ENCODE measurements around the gene ZDHHC1. TPM values are rescaled to one million over a fixed set of nuclear protein-coding genes. Genes with fewer than 3 reads are reported as not detected.
A peak's percentile ranks its signal among the peaks of the same experiment; 100 is the strongest.

The ZDHHC1 gene
- total RNA-seq, 1 donor from 2014 or later: 0.88 TPM

GRCh38 chr16:67407176-67407787 lies 9.0 kb downstream of the ZDHHC1 start:
- no peaks in the 10 kb centered on the region for H3K9me3 Mint-ChIP-seq
- peaks cover 9% of the 10 kb centered on the region for H3K27me3 Mint-ChIP-seq (ENCODE audit: insufficient read depth)
- intact Hi-C loops (cut with micrococcal nuclease): no loop called here
- no peaks in the 10 kb centered on the region for H3K36me3 Mint-ChIP-seq (ENCODE audit: low read depth)
- no peak for DNase-seq (ENCODE audit: low spot score)
- H3K27ac Mint-ChIP-seq: no peak overlapping the region
- no peak overlapping the region for H3K4me3 Mint-ChIP-seq
- no peaks in the 10 kb centered on the region for H3K4me1 Mint-ChIP-seq (ENCODE audit: low read depth)

- Mint-ChIP-seq H3K36me3 (ENCODE audit: low read depth) (no peaks in the 10 kb centered on the region), H3K4me3 (no peak overlapping the region), H3K27me3 (ENCODE audit: insufficient read depth) (peaks cover 14% of the 10 kb centered on the region), H3K4me1 (ENCODE audit: low read depth) (no peaks in the 10 kb centered on the region), H3K27ac (no peak overlapping the region), H3K9me3 (no peaks in the 10 kb centered on the region)
- DNase-seq (ENCODE audit: low spot score): no peak
- intact Hi-C loops (cut with micrococcal nuclease): no loop called here
These were observed 9.9 kb downstream of the ZDHHC1 start for GRCh38 chr16:67406111-67406971.

- no peak overlapping the region for H3K4me3 Mint-ChIP-seq
- peaks cover 15% of the 10 kb centered on the region for H3K27me3 Mint-ChIP-seq (ENCODE audit: insufficient read depth)
- H3K9me3 Mint-ChIP-seq: no peaks in the 10 kb centered on the region
- no peaks in the 10 kb centered on the region for H3K4me1 Mint-ChIP-seq (ENCODE audit: low read depth)
- DNase-seq (ENCODE audit: low spot score): no peak
- no peaks in the 10 kb centered on the region for H3K36me3 Mint-ChIP-seq (ENCODE audit: low read depth)
- no peak overlapping the region for H3K27ac Mint-ChIP-seq
- intact Hi-C loops (cut with micrococcal nuclease): no loop called here
These were observed 10.9 kb downstream of the ZDHHC1 start for GRCh38 chr16:67405336-67405735.

GRCh38 chr16:67404740-67405226 lies 11.5 kb downstream of the ZDHHC1 start:
- no peak for DNase-seq (ENCODE audit: low spot score)
- Mint-ChIP-seq H3K4me1 (ENCODE audit: low read depth) (no peaks in the 10 kb centered on the region), H3K27me3 (ENCODE audit: insufficient read depth) (peaks cover 15% of the 10 kb centered on the region), H3K27ac (peak overlapping the region; percentile 46), H3K36me3 (ENCODE audit: low read depth) (no peaks in the 10 kb centered on the region), H3K4me3 (no peak overlapping the region), H3K9me3 (no peaks in the 10 kb centered on the region)
- intact Hi-C loops (cut with micrococcal nuclease): no loop called here

- H3K27me3 Mint-ChIP-seq (ENCODE audit: insufficient read depth): peaks cover 15% of the 10 kb centered on the region
- no peaks in the 10 kb centered on the region for H3K9me3 Mint-ChIP-seq
- intact Hi-C loops (cut with micrococcal nuclease): no loop called here
- no peak for DNase-seq (ENCODE audit: low spot score)
- no peak overlapping the region for H3K4me3 Mint-ChIP-seq
- H3K36me3 Mint-ChIP-seq (ENCODE audit: low read depth): no peaks in the 10 kb centered on the region
- H3K27ac Mint-ChIP-seq: no peak overlapping the region
- H3K4me1 Mint-ChIP-seq (ENCODE audit: low read depth): no peaks in the 10 kb centered on the region
These were observed 12.2 kb downstream of the ZDHHC1 start for GRCh38 chr16:67403976-67404555.

GRCh38 chr16:67400901-67401300 lies 15.4 kb downstream of the ZDHHC1 start:
- no peaks in the 10 kb centered on the region for H3K4me1 Mint-ChIP-seq (ENCODE audit: low read depth)
- H3K9me3 Mint-ChIP-seq: no peaks in the 10 kb centered on the region
- H3K27me3 Mint-ChIP-seq (ENCODE audit: insufficient read depth): peaks cover 15% of the 10 kb centered on the region
- no peak overlapping the region for H3K4me3 Mint-ChIP-seq
- intact Hi-C loops (cut with micrococcal nuclease): no loop called here
- no peak overlapping the region for H3K27ac Mint-ChIP-seq
- no peak for DNase-seq (ENCODE audit: low spot score)
- no peaks in the 10 kb centered on the region for H3K36me3 Mint-ChIP-seq (ENCODE audit: low read depth)

GRCh38 chr16:67399749-67400704 lies 16.2 kb downstream of the ZDHHC1 start:
- peaks cover 24% of the 10 kb centered on the region for H3K27me3 Mint-ChIP-seq (ENCODE audit: insufficient read depth)
- no peaks in the 10 kb centered on the region for H3K4me1 Mint-ChIP-seq (ENCODE audit: low read depth)
- no peak for DNase-seq (ENCODE audit: low spot score)
- H3K36me3 Mint-ChIP-seq (ENCODE audit: low read depth): no peaks in the 10 kb centered on the region
- intact Hi-C loops (cut with micrococcal nuclease): loop anchor here (1.0 kb wide), 2 partner anchors 121 to 140 kb away; partner anchors contain the start of gene PLEKHG4
- no peak overlapping the region for H3K4me3 Mint-ChIP-seq
- no peak overlapping the region for H3K27ac Mint-ChIP-seq
- H3K9me3 Mint-ChIP-seq: no peaks in the 10 kb centered on the region

GRCh38 chr16:67399218-67399733 lies 17.0 kb downstream of the ZDHHC1 start:
- Mint-ChIP-seq H3K27me3 (ENCODE audit: insufficient read depth) (peaks cover 28% of the 10 kb centered on the region), H3K4me3 (no peak overlapping the region)
- DNase-seq (ENCODE audit: low spot score): peak; percentile 38

GRCh38 chr16:67398546-67399217 lies 17.6 kb downstream of the ZDHHC1 start:
- intact Hi-C loops (cut with micrococcal nuclease): loop anchor here (1.0 kb wide), 2 partner anchors 119 to 138 kb away; partner anchors contain the start of gene PLEKHG4
- DNase-seq (ENCODE audit: low spot score): no peak
- no peaks in the 10 kb centered on the region for H3K36me3 Mint-ChIP-seq (ENCODE audit: low read depth)
- no peak overlapping the region for H3K27ac Mint-ChIP-seq
- peaks cover 34% of the 10 kb centered on the region for H3K27me3 Mint-ChIP-seq (ENCODE audit: insufficient read depth)
- H3K9me3 Mint-ChIP-seq: no peaks in the 10 kb centered on the region
- peaks cover 6% of the 10 kb centered on the region for H3K4me1 Mint-ChIP-seq (ENCODE audit: low read depth)
- H3K4me3 Mint-ChIP-seq: no peak overlapping the region

More at GRCh38 chr16:67399218-67399733, 17.0 kb downstream of the ZDHHC1 start:
- H3K9me3 Mint-ChIP-seq: no peaks in the 10 kb centered on the region
- H3K36me3 Mint-ChIP-seq (ENCODE audit: low read depth): no peaks in the 10 kb centered on the region
- H3K4me1 Mint-ChIP-seq (ENCODE audit: low read depth): peaks cover 1% of the 10 kb centered on the region
- no peak overlapping the region for H3K27ac Mint-ChIP-seq
- intact Hi-C loops (cut with micrococcal nuclease): loop anchor here (1.0 kb wide), 2 partner anchors 120 to 139 kb away; partner anchors contain the start of gene PLEKHG4

- DNase-seq (ENCODE audit: low spot score): no peak
- H3K36me3 Mint-ChIP-seq (ENCODE audit: low read depth): no peaks in the 10 kb centered on the region
- intact Hi-C loops (cut with micrococcal nuclease): no loop called here
- H3K27me3 Mint-ChIP-seq (ENCODE audit: insufficient read depth): peaks cover 35% of the 10 kb centered on the region
- no peak overlapping the region for H3K4me3 Mint-ChIP-seq
- no peak overlapping the region for H3K27ac Mint-ChIP-seq
- no peaks in the 10 kb centered on the region for H3K9me3 Mint-ChIP-seq
- peaks cover 6% of the 10 kb centered on the region for H3K4me1 Mint-ChIP-seq (ENCODE audit: low read depth)
These were observed 18.3 kb downstream of the ZDHHC1 start for GRCh38 chr16:67397812-67398545.
